NCI-H1048 (cell line): ENCODE measurements around the gene SRF.

Source experiments
- DNase-seq: peaks from one replicate; lab custom pipeline; 2025; lab: John Stamatoyannopoulos, UW

SRF gene

GRCh38 chr6:43217351-43217750, 46.3 kb downstream of the SRF start:
- DNase-seq, result no peak

DNA sequence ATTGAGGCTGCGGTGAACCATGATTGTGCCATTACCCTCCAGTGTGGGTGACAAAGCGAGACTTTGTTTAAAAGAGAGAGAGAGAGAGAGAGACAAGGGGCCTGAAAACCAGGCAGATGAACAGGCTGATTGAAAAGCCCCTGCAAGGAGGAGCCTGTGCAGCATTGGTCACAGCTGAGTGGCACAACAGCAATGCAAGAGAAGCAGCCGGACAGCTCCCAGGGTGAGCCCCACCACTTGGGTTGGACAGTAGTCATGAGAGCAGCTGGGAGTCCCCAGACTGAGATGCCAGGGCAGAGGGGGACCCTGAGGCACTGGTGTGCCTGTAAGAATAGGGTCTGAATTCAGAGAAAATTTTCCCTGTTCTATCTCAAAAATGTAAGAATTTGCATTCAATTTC, 48.0 kb downstream of the SRF start:
- no peak for DNase-seq

- DNase-seq, result no peak
These were observed 48.7 kb downstream of the SRF start for GRCh38 chr6:43219814-43220213.

DNA sequence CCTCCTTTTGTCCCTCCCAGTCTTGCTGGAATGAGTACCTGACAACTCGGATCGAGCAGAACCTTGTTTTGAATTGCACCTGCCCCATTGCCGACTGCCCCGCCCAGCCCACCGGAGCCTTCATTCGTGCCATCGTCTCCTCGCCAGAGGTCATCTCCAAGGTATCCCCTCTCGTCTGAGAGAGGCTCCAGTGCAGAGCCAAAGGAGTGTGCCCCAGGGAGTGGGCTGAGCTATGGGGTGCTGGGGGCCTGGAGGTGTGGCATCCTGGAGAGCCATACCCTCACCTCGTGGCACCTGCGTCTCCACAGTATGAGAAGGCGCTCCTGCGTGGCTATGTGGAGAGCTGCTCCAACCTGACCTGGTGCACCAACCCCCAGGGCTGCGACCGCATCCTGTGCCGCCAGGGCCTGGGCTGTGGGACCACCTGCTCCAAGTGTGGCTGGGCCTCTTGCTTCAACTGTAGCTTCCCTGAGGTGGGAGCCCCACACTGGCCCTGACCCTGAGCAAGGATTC, 49.4 kb downstream of the SRF start:
- no peak for DNase-seq

DNA sequence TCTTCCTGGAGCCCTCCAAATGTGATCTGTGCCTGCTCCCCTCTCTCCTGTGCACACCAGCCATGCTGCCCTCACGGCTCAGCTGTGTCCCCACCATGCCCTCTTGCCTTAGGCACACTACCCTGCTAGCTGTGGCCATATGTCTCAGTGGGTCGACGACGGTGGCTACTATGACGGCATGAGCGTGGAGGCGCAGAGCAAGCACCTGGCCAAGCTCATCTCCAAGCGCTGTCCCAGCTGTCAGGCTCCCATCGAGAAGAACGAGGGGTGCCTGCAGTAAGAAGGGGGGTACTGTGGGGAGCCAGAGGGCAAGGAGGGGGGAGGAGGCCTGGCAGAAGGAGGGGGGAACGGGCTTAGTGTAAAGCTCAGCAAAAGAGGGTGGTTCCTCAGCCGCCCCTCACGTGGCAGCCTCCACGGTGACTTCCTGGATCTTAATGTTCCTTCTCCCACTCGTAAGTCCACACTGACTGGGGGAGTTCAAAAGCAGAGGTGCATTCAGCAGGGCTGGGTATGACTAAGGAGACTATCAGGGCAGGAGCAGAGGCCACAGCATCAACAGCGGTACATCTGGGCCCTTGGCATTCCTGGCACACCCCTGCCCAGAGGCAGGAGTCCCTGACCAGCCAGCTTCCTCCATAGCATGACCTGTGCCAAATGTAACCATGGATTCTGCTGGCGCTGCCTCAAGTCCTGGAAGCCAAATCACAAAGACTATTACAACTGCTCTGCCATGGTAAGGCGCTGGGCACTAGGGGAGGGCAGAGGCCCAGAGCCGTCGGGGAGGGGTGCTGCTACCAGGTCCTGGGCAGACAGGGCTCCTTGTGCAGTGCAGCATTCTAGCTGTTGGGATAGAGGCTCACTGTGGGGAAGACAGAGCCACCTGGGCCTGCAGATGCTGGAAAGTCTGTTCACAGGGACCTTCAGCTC, 50.2 kb downstream of the SRF start:
- no peak for DNase-seq

DNA sequence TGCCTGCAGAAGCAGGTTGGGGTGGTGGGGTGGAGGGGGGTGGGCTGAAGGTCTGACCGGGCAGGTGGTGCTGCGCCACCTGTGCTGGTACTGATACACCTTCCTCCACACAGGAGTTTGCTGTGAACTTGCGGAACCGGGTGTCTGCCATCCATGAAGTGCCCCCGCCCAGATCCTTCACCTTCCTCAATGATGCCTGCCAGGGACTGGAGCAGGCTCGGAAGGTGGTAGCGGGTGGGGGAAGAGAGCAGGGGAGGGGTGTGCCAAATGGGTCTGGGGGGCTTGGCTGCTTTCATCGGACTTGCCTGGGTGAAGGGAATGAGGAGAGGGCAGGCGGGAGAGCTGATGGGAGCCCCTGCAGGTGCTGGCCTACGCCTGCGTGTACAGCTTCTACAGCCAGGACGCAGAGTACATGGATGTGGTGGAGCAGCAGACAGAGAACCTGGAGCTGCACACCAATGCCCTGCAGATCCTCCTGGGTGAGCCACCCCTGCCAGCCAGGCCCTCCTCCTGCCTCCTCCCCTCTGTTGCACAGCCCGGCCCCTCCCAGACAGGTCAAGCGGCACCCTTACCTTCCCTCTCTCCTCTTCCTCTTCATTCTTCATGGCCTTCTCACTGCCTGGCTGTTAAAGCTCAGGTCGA, 51.5 kb downstream of the SRF start:
- DNase-seq, result no peak

GRCh38 chr6:43223175-43223574, 52.1 kb downstream of the SRF start:
- no peak for DNase-seq

DNA sequence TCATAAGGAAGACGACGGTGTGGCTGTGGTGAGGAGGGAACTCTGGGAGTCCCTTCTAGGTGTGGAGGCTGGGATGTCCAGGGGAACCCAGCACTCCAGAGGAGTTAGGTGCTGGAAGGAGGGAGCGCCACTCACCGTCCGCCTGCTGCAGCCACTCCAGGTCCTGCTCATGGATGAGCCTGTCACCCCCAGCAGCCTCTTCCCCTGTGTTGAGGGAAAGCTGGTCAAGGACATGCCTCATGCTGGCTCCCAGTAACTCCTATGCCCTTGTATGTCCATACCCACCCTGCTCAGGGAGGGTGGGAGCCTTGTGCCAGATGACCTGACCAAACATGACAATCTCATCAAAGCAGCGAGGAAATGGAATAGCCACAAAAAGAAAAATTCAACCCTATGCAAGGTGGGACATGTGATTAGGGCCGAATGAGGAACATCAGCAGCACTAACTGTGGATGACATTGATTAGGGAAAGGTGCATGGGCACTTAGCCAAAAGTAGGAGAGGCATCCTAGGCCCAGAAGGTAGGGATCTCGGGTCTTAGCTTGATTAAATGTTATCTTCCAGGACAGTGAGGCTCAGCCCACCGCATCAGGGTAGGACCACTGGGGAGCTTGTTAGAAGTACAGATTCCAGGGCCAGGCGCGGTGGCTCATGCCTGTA, 55.3 kb downstream of the SRF start:
- no peak for DNase-seq

- peak; percentile 73 for DNase-seq
These were observed 58.1 kb downstream of the SRF start, which contains the start of gene DNPH1 for GRCh38 chr6:43228951-43229802. TSS of gene DNPH1 (minus strand) at chr6:43229481. CDS start at chr6:43229456, 25 bp downstream.

DNA sequence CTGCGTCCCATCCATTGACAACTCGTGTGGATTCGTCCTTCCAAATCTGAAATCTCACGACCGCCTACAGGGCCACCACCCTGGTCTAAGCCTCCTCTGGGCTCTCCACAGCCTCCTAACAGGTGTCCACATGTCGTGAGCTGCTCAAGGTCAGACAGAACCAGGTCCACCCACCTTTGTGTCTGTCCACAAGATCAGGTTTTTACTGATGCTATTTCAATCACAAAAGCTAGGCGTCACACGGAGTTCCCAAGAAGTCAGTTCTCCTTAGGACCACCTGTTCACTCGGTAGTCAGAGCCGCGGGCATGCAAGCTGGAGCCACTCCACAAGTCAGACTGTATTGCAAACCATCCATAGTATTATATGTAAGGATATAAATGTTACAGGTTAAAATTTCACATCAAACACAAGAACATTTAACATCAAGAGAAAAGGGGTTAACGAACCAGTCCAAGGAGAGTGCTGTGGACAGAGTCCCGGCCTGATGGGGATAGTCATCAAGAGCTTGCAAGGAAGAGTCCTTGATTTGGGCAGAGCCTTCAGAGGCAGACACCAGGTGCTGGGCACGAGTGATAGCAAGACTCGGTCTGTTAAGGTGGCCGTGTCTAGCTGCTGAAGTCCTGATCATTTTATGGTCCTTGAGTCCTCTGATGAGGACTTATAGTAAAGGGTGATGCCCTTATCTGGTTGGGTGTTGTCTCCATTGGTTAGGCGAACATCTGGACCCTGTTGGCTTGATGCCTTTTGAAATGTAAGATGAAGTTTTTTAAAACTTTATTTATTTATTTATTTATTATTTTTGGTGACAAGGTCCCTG, 58.9 kb downstream of the SRF start:
- DNase-seq, result no peak

DNA sequence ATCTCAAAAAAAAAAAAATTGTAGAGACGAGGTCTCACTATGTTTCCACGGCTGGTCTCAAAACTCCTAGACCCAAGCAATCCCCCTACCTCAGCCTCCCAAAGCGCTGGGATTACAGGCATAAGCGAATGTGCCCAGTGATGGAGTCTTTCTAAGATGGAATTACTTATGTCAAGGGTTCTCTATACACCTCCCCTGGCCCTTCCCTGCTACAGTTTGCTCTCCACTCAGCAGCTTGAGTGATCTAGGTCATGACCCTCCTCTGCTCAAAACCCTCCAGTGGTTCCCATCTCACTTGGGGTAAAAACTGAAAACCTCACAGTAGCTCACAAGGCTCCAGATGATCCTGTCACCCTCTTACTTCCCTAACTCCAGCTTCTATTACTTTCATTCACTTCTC, 60.0 kb downstream of the SRF start:
- DNase-seq, result no peak
